ENCODE data around the gene TAL2.

The TAL2 gene

DNA sequence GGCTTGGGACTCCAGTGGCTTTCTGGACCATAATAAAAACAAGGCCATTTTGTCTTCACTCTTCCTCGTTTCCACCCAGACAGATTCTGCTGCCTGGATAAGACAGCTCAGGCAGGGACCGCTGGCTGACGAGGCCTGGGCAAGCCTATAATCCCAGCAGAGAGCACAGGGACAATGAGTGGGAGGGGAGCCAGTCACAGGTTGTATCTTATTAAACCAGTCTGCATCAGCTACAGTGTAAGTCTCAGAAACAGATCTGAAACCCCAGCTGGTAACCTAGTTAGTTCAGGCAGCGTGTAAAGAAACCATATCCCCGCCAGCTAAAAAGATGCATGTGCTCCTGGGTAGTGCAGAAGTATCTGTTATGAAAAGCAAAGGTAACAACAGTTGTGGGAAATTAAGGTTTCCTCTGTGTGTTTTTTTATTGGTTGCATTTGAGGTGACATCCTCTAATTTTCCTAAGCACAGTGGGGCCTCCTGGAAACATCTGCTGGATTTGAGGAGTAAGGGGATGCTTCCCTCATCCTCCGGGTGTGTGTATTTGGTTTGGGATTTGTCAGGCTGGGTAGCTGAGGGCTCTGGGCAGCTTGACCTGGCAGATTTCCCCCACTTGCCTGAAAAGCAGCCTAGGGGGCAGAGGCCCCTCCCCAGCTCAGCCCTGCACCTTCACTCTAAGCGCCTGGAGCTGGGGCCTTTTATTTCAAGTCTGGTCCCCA, 15.2 kb upstream of the TAL2 start:
- no peaks in the 10 kb centered on the region for H3K27me3 ChIP-seq
- H3K4me2 ChIP-seq = peak overlapping the region in 2 of 11 experiments; percentile 8 to 31; a peak in 3 of 22 replicates
- H3K9me3 ChIP-seq (replicated peaks in 1 of 11) = peaks cover 0 to 8% (median 0%) of the 10 kb centered on the region in 11 experiments; a peak in 3 of 22 replicates
- no peak overlapping the region for H3K9ac ChIP-seq
- no peak for TF ChIP-seq Cebpa-rat (IDR thresholded peaks at IDR 0.05)
- H3K4me3 ChIP-seq = no peak overlapping the region
- peaks cover 0 to 10% (median 3%) of the 10 kb centered on the region in 10 experiments; a peak in 6 of 20 replicates for H3K4me1 ChIP-seq
- no peaks in the 10 kb centered on the region for H4K20me1 ChIP-seq
- H3K36me3 ChIP-seq = peaks cover 0 to 10% (median 0%) of the 10 kb centered on the region in 11 experiments; a peak in 1 of 22 replicates
- H3K27ac ChIP-seq = no peak overlapping the region

DNA sequence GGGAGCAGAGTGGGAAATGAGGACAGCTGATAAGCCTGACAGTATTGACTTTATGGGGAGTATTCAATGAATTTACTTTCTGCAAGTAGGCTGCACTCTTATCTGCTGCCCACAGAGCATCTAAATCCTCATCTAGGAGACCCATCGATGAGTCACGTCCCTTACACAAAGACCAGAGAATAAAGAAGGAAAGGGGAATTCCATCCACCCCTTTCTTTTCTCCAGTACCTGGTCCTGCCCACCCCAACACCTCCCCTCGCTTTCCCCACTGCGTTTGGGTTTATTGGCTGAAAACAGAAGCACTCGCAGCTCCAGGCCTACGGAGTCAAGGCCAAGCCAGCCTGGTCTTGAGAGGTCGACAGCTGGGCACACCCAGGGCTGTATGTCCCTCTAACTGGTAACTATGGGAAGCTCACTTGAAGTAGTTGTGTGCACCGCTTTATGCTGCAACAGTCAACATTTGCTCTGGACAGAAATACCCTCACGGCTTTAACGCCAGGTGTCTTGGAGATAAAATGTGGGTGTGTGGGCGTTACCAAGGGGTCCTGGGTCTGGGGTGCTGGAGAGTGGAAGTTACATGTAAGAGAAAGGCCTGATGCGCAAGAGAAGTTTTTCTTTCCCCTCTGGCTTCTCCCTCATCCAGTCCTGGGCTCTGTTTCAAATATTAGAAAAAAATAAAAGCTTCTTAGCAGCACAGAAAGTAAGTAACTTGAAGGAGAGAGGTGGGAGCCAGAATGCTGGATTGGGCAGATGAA, 14.5 kb upstream of the TAL2 start:
- peaks cover 0 to 3% (median 0%) of the 10 kb centered on the region in 11 experiments; a peak in 1 of 22 replicates for H3K36me3 ChIP-seq
- H3K9ac ChIP-seq = no peak overlapping the region
- H3K9me3 ChIP-seq (replicated peaks in 1 of 11) = peaks cover 0 to under 1% (median 0%) of the 10 kb centered on the region in 11 experiments; a peak in 1 of 22 replicates
- no peak for TF ChIP-seq Cebpa-rat (IDR thresholded peaks at IDR 0.05)
- H3K4me3 ChIP-seq = no peak overlapping the region
- no peaks in the 10 kb centered on the region for H3K27me3 ChIP-seq
- no peak overlapping the region for H3K27ac ChIP-seq
- H3K4me2 ChIP-seq = peak overlapping the region in 2 of 11 experiments; percentile 8 to 31; a peak in 3 of 22 replicates
- H4K20me1 ChIP-seq = no peaks in the 10 kb centered on the region
- H3K4me1 ChIP-seq = peaks cover 0 to 10% (median 3%) of the 10 kb centered on the region in 10 experiments; a peak in 6 of 20 replicates

DNA sequence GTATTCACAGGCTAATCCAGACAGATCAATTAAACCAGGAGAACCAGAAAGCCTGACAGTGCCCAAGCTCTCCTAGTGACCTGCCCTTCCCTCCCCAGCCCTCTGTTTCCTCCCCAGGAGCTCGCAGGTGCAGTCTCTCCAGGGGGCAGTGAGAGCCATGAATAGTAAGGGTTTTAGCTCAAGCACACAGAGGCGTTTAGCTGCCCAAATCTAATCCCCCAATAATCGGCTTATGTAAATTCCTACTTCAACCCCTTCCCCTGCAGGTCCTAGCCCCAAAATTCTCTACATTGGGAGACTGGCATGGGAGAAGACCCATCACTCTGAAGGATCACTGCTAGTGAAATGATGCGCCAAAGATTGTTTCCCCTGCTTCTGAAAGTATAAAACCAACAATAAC, 10.5 kb upstream of the TAL2 start:
- Histone ChIP-seq H4K20me1 (0 out of 22 replicates have a peak, but pooled peaks cover 0 to 11% (median 0%) of the 10 kb centered on the region in 11 experiments), H3K4me2 (no peak overlapping the region), H3K9ac (no peak overlapping the region), H3K9me3 (replicated peaks in 1 of 11) (no peaks in the 10 kb centered on the region), H3K4me3 (no peak overlapping the region), H3K4me1 (peaks cover 3 to 20% (median 10%) of the 10 kb centered on the region in 10 experiments; a peak in 12 of 20 replicates), H3K27ac (no peak overlapping the region), H3K27me3 (peaks cover 21 to 32% (median 28%) of the 10 kb centered on the region in 11 experiments), H3K36me3 (no peaks in the 10 kb centered on the region)
- TF ChIP-seq Cebpa-rat (IDR thresholded peaks at IDR 0.05) = no peak

DNA sequence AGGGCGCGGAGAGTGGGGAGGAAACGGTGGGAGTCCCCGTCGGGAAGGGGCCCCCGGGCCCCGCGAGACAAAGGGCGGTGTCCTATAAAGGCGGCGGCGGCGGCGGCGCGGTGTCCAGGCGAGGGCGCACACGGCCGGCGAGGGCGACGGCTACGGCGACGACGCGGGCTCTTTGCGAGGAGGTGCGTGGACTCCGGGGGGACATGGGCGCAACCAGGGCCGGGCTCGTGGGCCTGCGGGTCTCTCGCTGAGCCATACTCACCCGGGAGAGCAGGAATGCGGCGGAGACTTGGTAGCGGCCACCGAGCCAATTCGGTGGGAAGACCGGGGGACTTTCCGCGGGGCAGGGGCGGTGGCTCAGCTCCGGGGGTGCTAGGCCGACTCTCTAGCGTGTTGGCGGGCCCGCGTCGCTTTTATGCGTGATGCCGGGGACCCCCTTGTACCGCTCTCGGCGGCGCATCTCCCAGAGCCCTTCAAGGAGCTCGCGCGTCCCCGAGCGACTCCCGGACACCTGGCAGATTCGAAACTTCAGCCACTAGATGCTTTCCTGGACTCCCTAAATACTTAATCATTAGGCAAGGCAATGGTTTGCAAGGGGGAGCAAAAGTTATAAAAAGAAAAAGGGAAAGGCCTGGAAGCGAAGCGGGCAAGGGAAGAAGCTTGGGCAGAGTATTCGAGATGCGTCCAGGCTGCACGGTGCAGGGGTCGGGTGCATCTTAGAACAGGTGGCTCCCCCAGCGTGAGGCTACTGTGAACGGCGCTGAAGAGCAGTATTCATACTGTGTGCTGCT, 5.9 kb upstream of the TAL2 start:
- no peak for TF ChIP-seq Cebpa-rat (IDR thresholded peaks at IDR 0.05)
- peaks cover 0 to 11% (median 8%) of the 10 kb centered on the region in 10 experiments; a peak in 10 of 20 replicates for H3K4me1 ChIP-seq
- H3K27ac ChIP-seq = no peak overlapping the region
- H3K27me3 ChIP-seq = peaks cover 32 to 51% (median 45%) of the 10 kb centered on the region in 11 experiments
- H4K20me1 ChIP-seq = peaks cover 0 to 11% (median 0%) of the 10 kb centered on the region in 11 experiments; a peak in 1 of 22 replicates
- peak overlapping the region; percentile 65 to 92 (median 79) for H3K4me2 ChIP-seq
- peak overlapping the region; percentile 43 to 66 (median 52) for H3K4me3 ChIP-seq
- no peaks in the 10 kb centered on the region for H3K9me3 ChIP-seq (replicated peaks in 1 of 11)
- no peaks in the 10 kb centered on the region for H3K36me3 ChIP-seq
- H3K9ac ChIP-seq = peak overlapping the region in 5 of 11 experiments; percentile 11 to 30 (median 29); a peak in 2 of 22 replicates

DNA sequence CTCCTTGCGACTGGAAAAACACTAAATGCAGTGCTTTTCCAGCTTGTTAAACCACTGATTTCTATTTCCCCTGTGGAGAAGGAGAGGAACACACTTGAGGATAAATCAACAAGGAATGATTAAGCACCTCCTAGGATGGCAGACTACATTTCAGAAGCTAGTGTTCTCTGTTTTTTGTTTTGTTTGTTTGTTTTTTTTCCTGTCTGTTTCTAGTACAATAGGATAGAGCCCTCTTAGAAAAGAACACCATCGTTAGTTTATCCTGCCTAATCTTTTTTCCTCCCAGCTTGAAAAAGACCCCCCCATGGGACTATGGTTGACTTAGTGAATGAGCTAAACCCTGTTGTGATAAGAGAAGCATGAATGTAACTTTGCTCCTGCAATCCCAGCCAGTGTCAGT, 3.9 kb upstream of the TAL2 start:
- no peaks in the 10 kb centered on the region for H3K9me3 ChIP-seq (replicated peaks in 1 of 11)
- peaks cover 32 to 51% (median 45%) of the 10 kb centered on the region in 11 experiments for H3K27me3 ChIP-seq
- no peak overlapping the region for H3K4me3 ChIP-seq
- no peak overlapping the region for H3K27ac ChIP-seq
- H3K4me2 ChIP-seq = no peak overlapping the region
- no peak for TF ChIP-seq Cebpa-rat (IDR thresholded peaks at IDR 0.05)
- H3K9ac ChIP-seq = no peak overlapping the region
- H3K4me1 ChIP-seq = peaks cover 0 to 12% (median 9%) of the 10 kb centered on the region in 10 experiments; a peak in 10 of 20 replicates
- no peaks in the 10 kb centered on the region for H3K36me3 ChIP-seq
- peaks cover 0 to 11% (median 0%) of the 10 kb centered on the region in 11 experiments; a peak in 1 of 22 replicates for H4K20me1 ChIP-seq

DNA sequence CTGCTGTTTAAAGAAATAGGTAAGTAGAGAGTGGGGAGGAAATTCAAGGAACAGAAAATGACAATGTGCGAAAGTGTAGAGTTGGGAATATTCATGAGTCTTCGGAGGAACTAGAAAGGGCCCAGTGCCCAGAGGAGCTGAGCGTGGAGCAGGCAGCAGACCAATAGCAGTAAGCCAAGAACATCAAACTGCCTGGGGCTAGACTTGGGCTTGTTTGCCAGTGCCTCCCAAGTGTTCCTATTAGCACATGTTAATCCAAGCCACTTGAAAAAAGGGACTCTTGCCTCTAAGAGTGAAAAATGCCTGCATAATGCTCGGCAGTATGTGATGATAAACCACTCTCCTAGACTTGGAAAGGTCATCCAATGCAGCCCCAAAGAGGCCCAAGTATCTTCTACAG, 1.2 kb upstream of the TAL2 start:
- Histone ChIP-seq H3K9ac (no peak overlapping the region), H4K20me1 (peaks cover 0 to 7% (median 0%) of the 10 kb centered on the region in 11 experiments; a peak in 1 of 22 replicates), H3K27me3 (peaks cover 18 to 30% (median 25%) of the 10 kb centered on the region in 11 experiments), H3K4me1 (peaks cover 0 to 9% (median 7%) of the 10 kb centered on the region in 10 experiments; a peak in 10 of 20 replicates), H3K9me3 (replicated peaks in 1 of 11) (no peaks in the 10 kb centered on the region), H3K4me2 (no peak overlapping the region), H3K4me3 (no peak overlapping the region), H3K36me3 (no peaks in the 10 kb centered on the region), H3K27ac (no peak overlapping the region)
- TF ChIP-seq Cebpa-rat (IDR thresholded peaks at IDR 0.05) = no peak

DNA sequence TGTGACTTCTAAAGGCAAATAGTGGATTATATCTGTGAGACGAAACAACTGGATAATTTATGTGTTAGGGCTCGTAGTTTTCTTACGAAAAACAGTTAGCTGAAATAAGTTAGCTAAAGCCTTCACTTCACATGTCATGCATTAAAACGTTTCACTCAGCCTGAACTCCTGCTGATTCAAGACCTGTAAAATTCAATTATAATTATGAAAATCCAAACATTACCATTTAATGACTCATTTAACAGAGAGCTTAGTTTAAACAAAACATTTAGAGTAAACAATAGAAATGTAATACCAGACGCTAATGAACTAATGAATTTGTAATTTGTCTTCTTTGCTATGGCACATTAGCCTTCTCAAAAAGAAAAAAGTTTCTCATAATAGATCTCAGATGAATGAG, 1.7 kb downstream of the TAL2 start:
- Histone ChIP-seq H4K20me1 (no peaks in the 10 kb centered on the region), H3K36me3 (no peaks in the 10 kb centered on the region), H3K9ac (no peak overlapping the region), H3K9me3 (replicated peaks in 1 of 11) (no peaks in the 10 kb centered on the region), H3K27me3 (0 out of 22 replicates have a peak, but pooled peaks cover 0 to 1% (median 0%) of the 10 kb centered on the region in 11 experiments), H3K27ac (no peak overlapping the region), H3K4me2 (no peak overlapping the region), H3K4me1 (0 out of 20 replicates have a peak, but pooled peaks cover 0 to 5% (median 0%) of the 10 kb centered on the region in 10 experiments), H3K4me3 (no peak overlapping the region)
- no peak for TF ChIP-seq Cebpa-rat (IDR thresholded peaks at IDR 0.05)

DNA sequence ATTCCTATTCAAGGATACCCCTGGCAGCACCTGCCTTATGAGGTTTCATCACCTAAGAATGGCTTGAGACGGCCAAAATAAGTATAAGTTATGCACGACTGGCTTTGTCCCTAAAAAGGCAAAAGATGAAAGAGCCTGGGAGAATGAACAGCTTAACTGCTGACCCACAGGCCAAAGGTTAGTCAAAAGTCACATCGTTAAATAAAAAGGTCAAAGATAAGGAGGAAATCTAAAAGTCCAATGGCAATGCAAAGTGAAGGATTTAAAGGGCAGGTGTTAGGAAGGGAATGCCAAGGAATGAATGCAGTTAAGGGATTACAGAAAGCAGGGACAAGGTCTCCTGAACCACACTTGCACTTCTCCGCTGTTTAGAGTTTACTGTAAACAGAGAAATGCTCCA, 5.6 kb downstream of the TAL2 start:
- no peaks in the 10 kb centered on the region for H3K9me3 ChIP-seq (replicated peaks in 1 of 11)
- peaks cover 0 to 4% (median 0%) of the 10 kb centered on the region in 10 experiments; a peak in 3 of 20 replicates for H3K4me1 ChIP-seq
- no peak overlapping the region for H3K9ac ChIP-seq
- H4K20me1 ChIP-seq = no peaks in the 10 kb centered on the region
- no peak for TF ChIP-seq Cebpa-rat (IDR thresholded peaks at IDR 0.05)
- H3K4me3 ChIP-seq = no peak overlapping the region
- H3K36me3 ChIP-seq = no peaks in the 10 kb centered on the region
- no peaks in the 10 kb centered on the region for H3K27me3 ChIP-seq
- no peak overlapping the region for H3K4me2 ChIP-seq
- no peak overlapping the region for H3K27ac ChIP-seq
